Vagina (tissue), 2 donors: Measurements from ENCODE around the gene ZNF878.

ENCODE experiments used
- CTCF ChIP-seq, 3 experiments: fragments of 450-650 bp in 2 of 3; fragments of 200-600 bp in 1 of 3; sonication (generic) in 1 of 3; IDR thresholded peaks; one replicate each; pipeline ENCODE4 v1.5.1; 2017 to 2019; ENCODE audit warnings: antibody characterized with exemption in 3 of 3, mild to moderate bottlenecking in 2 of 3, moderate library complexity in 2 of 3
- POLR2A ChIP-seq, 2 donors: fragments of 450-650 bp; IDR thresholded peaks; one replicate each; pipeline ENCODE4 v1.6.1; 2017; ENCODE audit warnings: antibody characterized with exemption in 2 of 2, mild to moderate bottlenecking in 2 of 2, moderate library complexity in 2 of 2
- POLR2AphosphoS5 ChIP-seq, 2 donors: sonication (generic); formaldehyde crosslinking; IDR thresholded peaks; one replicate each; pipeline ENCODE4 v1.9.0; 2017; ENCODE audit warnings: antibody characterized with exemption in 2 of 2, mild to moderate bottlenecking in 2 of 2, low read depth in 1 of 2; ENCODE audit not compliant: insufficient read depth in 1 of 2

GRCh38 chr19:12042893-12043292 lies 9.9 kb downstream of the ZNF878 start:
- TF ChIP-seq CTCF (IDR thresholded peaks at IDR 0.05), result no peak
- no peak for TF ChIP-seq POLR2A (IDR thresholded peaks at IDR 0.05)
- TF ChIP-seq POLR2AphosphoS5 (IDR thresholded peaks at IDR 0.05; ENCODE audit: insufficient read depth in 1 of 2, low read depth in 1 of 2), result no peak
